ENCODE measurements around the gene DPY19L1.
A peak's percentile ranks its signal among the peaks of the same experiment; 100 is the strongest.
"Not testable (repeated sequence)": the region's sequence is repeated elsewhere in the genome, so short reads cannot be mapped to it uniquely, and the experiment has no call there.

DPY19L1 gene

DNA sequence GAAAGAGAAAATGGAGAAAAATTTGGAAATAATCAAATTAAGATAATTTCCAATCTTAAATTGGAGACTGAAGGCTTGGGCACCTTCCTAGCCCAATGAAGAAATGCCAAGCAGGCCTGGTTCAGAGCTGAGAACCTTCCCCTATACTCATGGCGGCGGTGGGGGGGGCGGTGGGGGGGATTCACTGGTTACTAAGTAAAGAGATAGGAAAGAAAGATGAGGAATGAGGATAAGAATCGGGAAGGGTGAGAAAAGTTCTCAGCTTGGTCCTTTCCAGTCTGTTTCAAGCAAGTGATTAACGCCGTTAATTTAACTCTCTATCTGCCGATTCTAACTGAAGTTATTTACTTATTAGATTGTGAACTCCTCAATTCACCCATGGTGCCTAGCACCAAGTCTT, 41.5 kb downstream of the DPY19L1 start:
- TF ChIP-seq, protein P1, sequence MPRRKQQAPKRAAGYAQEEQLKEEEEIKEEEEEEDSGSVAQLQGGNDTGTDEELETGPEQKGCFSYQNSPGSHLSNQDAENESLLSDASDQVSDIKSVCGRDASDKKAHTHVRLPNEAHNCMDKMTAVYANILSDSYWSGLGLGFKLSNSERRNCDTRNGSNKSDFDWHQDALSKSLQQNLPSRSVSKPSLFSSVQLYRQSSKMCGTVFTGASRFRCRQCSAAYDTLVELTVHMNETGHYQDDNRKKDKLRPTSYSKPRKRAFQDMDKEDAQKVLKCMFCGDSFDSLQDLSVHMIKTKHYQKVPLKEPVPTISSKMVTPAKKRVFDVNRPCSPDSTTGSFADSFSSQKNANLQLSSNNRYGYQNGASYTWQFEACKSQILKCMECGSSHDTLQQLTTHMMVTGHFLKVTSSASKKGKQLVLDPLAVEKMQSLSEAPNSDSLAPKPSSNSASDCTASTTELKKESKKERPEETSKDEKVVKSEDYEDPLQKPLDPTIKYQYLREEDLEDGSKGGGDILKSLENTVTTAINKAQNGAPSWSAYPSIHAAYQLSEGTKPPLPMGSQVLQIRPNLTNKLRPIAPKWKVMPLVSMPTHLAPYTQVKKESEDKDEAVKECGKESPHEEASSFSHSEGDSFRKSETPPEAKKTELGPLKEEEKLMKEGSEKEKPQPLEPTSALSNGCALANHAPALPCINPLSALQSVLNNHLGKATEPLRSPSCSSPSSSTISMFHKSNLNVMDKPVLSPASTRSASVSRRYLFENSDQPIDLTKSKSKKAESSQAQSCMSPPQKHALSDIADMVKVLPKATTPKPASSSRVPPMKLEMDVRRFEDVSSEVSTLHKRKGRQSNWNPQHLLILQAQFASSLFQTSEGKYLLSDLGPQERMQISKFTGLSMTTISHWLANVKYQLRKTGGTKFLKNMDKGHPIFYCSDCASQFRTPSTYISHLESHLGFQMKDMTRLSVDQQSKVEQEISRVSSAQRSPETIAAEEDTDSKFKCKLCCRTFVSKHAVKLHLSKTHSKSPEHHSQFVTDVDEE (CRISPR knock-in tag; IDR thresholded peaks at IDR 0.05), result no peak
- no peak for TF ChIP-seq ZC3H10 (CRISPR knock-in tag; IDR thresholded peaks at IDR 0.05)
- no peak for TF ChIP-seq RARB (CRISPR knock-in tag; IDR thresholded peaks at IDR 0.05)
- TF ChIP-seq ZFP30 (CRISPR knock-in tag; IDR thresholded peaks at IDR 0.05), result no peak
- TF ChIP-seq SNAI2 (CRISPR knock-in tag; IDR thresholded peaks at IDR 0.05), result no peak
- TF ChIP-seq ZNF8 (CRISPR knock-in tag; IDR thresholded peaks at IDR 0.05), result no peak
- TF ChIP-seq, protein P2, sequence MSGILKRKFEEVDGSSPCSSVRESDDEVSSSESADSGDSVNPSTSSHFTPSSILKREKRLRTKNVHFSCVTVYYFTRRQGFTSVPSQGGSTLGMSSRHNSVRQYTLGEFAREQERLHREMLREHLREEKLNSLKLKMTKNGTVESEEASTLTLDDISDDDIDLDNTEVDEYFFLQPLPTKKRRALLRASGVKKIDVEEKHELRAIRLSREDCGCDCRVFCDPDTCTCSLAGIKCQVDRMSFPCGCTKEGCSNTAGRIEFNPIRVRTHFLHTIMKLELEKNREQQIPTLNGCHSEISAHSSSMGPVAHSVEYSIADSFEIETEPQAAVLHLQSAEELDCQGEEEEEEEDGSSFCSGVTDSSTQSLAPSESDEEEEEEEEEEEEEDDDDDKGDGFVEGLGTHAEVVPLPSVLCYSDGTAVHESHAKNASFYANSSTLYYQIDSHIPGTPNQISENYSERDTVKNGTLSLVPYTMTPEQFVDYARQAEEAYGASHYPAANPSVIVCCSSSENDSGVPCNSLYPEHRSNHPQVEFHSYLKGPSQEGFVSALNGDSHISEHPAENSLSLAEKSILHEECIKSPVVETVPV (CRISPR knock-in tag; IDR thresholded peaks at IDR 0.05), result no peak

DNA sequence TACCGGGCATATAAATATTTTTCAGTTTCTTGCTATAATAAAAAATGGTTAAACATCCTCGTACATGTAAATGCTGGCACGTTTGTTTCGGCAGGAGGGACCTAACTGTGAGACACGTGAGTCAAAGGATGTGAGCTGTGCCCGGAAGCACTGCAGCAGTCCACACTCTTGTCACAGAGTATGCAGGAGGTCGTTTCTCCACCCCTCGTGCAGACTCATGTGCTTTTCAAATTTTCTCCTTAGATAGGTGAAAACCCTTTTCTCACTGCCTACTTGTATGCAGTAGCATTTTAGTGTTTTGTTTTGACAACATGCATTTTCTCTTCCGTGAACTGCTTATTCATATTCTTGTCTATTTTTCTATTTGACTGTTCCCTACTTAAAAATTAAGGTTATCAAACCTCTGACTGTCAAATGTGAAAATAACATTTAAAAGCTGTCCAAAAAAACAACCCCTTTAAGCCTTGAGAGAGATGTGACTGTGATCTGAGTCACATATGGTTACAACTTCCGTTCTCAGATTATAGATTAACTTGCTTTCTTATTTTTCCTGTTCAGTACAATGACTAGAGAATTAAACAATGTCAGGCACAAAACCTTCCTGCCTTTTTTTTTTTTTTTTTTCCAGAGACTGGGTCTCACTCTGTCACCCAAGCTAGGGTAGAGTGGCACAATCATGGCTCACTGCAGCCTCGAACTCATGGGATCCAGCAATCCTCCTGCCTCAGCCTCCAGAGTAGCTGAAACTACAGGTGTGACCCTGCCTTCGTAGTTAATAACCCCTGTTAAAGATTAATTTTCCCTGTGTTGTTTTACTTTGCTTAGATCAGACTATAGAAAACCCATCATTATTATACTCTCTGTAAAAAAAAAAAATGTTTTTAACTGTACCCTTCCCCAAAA, 45.1 kb downstream of the DPY19L1 start:
- TF ChIP-seq ZFP30 (CRISPR knock-in tag; IDR thresholded peaks at IDR 0.05) (no peak), ZNF565 (CRISPR knock-in tag; conservative IDR thresholded peaks at IDR 0.05; ENCODE audit: low read depth) (no peak), PPARA (CRISPR knock-in tag; IDR thresholded peaks at IDR 0.05; ENCODE audit: borderline replicate concordance) (no peak), GLIS3 (CRISPR knock-in tag; IDR thresholded peaks at IDR 0.05) (no peak), ZNF8 (CRISPR knock-in tag; IDR thresholded peaks at IDR 0.05) (no peak), OSR1 (CRISPR knock-in tag; IDR thresholded peaks at IDR 0.05) (no peak), TOX (CRISPR knock-in tag; IDR thresholded peaks at IDR 0.05; ENCODE audit: borderline replicate concordance) (no peak), ZNF70 (CRISPR knock-in tag; IDR thresholded peaks at IDR 0.05) (no peak), ISL1 (CRISPR knock-in tag; IDR thresholded peaks at IDR 0.05) (no peak), TCF4 (CRISPR knock-in tag; IDR thresholded peaks at IDR 0.05; ENCODE audit: borderline replicate concordance) (no peak), ZFP3 (CRISPR knock-in tag; IDR thresholded peaks at IDR 0.05) (no peak), BACH2 (CRISPR knock-in tag; IDR thresholded peaks at IDR 0.05; ENCODE audit: borderline replicate concordance) (no peak), CSDC2 (CRISPR knock-in tag; IDR thresholded peaks at IDR 0.05) (no peak), ARNTL (CRISPR knock-in tag; IDR thresholded peaks at IDR 0.05; ENCODE audit: borderline replicate concordance, low read depth) (no peak), SNAI2 (CRISPR knock-in tag; IDR thresholded peaks at IDR 0.05) (no peak), ZC3H10 (CRISPR knock-in tag; IDR thresholded peaks at IDR 0.05) (no peak)
- TF ChIP-seq, protein P3, sequence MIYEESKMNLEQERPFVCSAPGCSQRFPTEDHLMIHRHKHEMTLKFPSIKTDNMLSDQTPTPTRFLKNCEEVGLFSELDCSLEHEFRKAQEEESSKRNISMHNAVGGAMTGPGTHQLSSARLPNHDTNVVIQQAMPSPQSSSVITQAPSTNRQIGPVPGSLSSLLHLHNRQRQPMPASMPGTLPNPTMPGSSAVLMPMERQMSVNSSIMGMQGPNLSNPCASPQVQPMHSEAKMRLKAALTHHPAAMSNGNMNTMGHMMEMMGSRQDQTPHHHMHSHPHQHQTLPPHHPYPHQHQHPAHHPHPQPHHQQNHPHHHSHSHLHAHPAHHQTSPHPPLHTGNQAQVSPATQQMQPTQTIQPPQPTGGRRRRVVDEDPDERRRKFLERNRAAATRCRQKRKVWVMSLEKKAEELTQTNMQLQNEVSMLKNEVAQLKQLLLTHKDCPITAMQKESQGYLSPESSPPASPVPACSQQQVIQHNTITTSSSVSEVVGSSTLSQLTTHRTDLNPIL (CRISPR knock-in tag; IDR thresholded peaks at IDR 0.05; ENCODE audit: low read depth), result no peak
- TF ChIP-seq, protein P4, sequence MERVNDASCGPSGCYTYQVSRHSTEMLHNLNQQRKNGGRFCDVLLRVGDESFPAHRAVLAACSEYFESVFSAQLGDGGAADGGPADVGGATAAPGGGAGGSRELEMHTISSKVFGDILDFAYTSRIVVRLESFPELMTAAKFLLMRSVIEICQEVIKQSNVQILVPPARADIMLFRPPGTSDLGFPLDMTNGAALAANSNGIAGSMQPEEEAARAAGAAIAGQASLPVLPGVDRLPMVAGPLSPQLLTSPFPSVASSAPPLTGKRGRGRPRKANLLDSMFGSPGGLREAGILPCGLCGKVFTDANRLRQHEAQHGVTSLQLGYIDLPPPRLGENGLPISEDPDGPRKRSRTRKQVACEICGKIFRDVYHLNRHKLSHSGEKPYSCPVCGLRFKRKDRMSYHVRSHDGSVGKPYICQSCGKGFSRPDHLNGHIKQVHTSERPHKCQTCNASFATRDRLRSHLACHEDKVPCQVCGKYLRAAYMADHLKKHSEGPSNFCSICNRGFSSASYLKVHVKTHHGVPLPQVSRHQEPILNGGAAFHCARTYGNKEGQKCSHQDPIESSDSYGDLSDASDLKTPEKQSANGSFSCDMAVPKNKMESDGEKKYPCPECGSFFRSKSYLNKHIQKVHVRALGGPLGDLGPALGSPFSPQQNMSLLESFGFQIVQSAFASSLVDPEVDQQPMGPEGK (CRISPR knock-in tag; IDR thresholded peaks at IDR 0.05; ENCODE audit: borderline replicate concordance), result no peak
- TF ChIP-seq, protein P1 (CRISPR knock-in tag; IDR thresholded peaks at IDR 0.05), result no peak
- TF ChIP-seq, protein P2 (CRISPR knock-in tag; IDR thresholded peaks at IDR 0.05), result no peak
- ATAC-seq, result peak; percentile 88

More for the DNA sequence above, 41.5 kb downstream of the DPY19L1 start:
- ATAC-seq, result no peak

DNA sequence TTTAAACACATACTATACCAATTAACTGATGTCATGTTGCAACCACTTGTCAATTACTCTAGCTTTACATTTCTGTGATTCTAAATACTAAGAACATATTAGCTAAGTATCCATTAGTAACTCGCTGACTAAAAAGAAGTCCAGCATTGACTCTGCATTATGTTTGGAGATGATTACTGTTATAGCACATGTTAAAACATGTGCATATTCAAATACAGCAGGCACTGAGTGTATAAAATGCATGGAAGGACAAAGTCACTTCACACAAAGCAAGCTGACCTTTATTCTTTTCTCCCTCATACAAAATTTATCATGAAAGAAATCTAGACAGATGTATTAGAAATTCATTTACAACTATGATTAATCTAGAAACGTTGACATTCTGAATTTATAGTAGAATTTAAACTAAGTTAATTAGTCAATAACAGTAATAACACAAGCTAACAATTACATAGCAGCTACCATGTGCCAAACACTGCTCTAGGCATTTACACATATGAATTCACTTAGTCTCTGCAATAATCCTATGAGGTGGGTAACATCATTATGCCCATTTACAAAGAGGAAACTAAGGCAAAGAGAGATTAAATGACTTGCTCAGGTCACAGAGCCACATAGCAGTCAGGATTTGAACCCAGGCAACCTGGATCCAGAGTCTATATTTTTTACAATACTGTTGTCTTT, 48.7 kb downstream of the DPY19L1 start:
- not testable (repeated sequence) for ATAC-seq

DNA sequence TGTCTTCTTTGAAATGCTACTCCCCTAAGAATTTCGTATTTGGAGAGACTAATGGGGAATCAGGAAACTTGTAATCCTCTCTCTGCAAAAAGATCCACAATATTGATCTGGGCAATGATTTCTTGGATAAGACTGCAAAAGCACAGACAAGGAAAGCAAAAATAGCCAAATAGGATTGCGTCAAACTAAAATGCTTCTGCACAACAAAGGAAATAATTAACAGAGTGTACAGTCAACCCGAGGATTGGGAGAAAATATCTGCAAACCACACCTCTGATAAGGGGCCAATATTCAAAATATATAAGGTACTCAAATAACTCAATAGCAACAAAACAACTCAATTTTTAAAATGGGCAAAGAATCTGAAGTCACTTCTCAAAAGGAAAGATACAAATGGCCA, 52.1 kb downstream of the DPY19L1 start:
- not testable (repeated sequence) for ATAC-seq

DNA sequence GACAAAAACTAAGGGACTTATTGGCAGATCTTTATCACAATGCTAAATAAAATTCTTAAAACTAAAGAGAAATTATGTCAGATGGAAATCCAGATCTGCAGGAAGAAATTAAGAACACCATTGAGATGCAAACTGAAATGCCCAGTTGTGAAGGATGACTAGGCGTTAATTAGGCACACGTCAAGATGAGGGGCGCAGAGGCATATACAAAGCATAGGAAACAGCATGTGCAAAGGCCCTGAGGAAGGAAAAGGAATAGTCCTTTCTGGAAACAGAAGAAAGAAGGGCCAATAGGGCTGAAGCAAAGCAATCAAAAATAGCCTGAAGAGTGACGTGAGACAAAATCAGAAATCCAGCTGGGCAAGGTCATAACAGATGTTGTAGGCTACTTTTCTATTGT, 53.1 kb downstream of the DPY19L1 start:
- ATAC-seq, result not testable (repeated sequence)

Measured in SK-N-SH treated with all-trans-retinoic acid at 6 μM for 48 hours (cell line).